Skeletal muscle satellite cell (primary cell): ENCODE data around the gene REG4.
"Not testable (repeated sequence)": the region's sequence is repeated elsewhere in the genome, so short reads cannot be mapped to it uniquely, and the experiment has no call there.

Experiments
- H3K27me3 ChIP-seq: 2 replicates; pipeline ENCODE4 v1.7.0; 2013; ENCODE audit warnings: low read length; ENCODE audit not compliant: control insufficient read depth, insufficient read depth
- H3K36me3 ChIP-seq: 2 replicates; pipeline ENCODE4 v1.7.0; 2013; ENCODE audit warnings: mild to moderate bottlenecking, control low read depth, low read length; ENCODE audit not compliant: insufficient read depth
- H3K4me1 ChIP-seq: 2 replicates; pipeline ENCODE4 v1.7.0; 2013; ENCODE audit warnings: low read length; ENCODE audit not compliant: control insufficient read depth, insufficient read depth
- H3K4me2 ChIP-seq: 2 replicates; pipeline ENCODE4 v1.7.0; 2013; ENCODE audit warnings: mild to moderate bottlenecking, low read length
- H3K4me3 ChIP-seq: 2 replicates; pipeline ENCODE4 v1.7.0; 2013; ENCODE audit warnings: low read length
- H3K9ac ChIP-seq: 2 replicates; pipeline ENCODE4 v1.7.0; 2013; ENCODE audit warnings: mild to moderate bottlenecking, low read depth, low read length, moderate library complexity
- H3K9me3 ChIP-seq: replicated peaks from 2 replicates; pipeline ENCODE4 v1.7.0; 2013; ENCODE audit warnings: mild to moderate bottlenecking, control low read depth, low read length

Gene REG4

GRCh38 chr1:119829006-119829405 is 17.7 kb upstream of the REG4 start:
- not testable (repeated sequence) for H3K36me3 ChIP-seq, H3K4me3 ChIP-seq, H3K4me1 ChIP-seq, H3K27me3 ChIP-seq, H3K9me3 ChIP-seq
- H3K9ac ChIP-seq = peak overlapping the region; percentile 34
- peak overlapping the region; percentile 35 for H3K4me2 ChIP-seq

- Histone ChIP-seq H3K9ac (no peak overlapping the region), H3K27me3 (no peaks in the 10 kb centered on the region), H3K4me2 (no peak overlapping the region), H3K9me3 (no peaks in the 10 kb centered on the region), H3K36me3 (no peaks in the 10 kb centered on the region), H3K4me3 (no peak overlapping the region), H3K4me1 (peaks cover 5% of the 10 kb centered on the region)
Measured at GRCh38 chr1:119828266-119828665, 17.0 kb upstream of the REG4 start.

- Histone ChIP-seq H3K27me3 (peaks cover 3% of the 10 kb centered on the region), H3K9me3 (no peaks in the 10 kb centered on the region), H3K4me1 (peaks cover 5% of the 10 kb centered on the region), H3K4me2 (no peak overlapping the region), H3K9ac (no peak overlapping the region), H3K4me3 (no peak overlapping the region), H3K36me3 (no peaks in the 10 kb centered on the region)
Measured at GRCh38 chr1:119827010-119827409, 15.8 kb upstream of the REG4 start.

- no peak overlapping the region for H3K4me2 ChIP-seq
- no peaks in the 10 kb centered on the region for H3K9me3 ChIP-seq
- no peak overlapping the region for H3K4me3 ChIP-seq
- H3K9ac ChIP-seq = no peak overlapping the region
- no peaks in the 10 kb centered on the region for H3K4me1 ChIP-seq
- no peaks in the 10 kb centered on the region for H3K36me3 ChIP-seq
- peaks cover 6% of the 10 kb centered on the region for H3K27me3 ChIP-seq
Measured at GRCh38 chr1:119822406-119822805, 11.1 kb upstream of the REG4 start.

- Histone ChIP-seq H3K9ac (no peak overlapping the region), H3K9me3 (no peaks in the 10 kb centered on the region), H3K4me2 (no peak overlapping the region), H3K27me3 (peaks cover 6% of the 10 kb centered on the region), H3K4me1 (peaks cover 22% of the 10 kb centered on the region), H3K36me3 (no peaks in the 10 kb centered on the region), H3K4me3 (no peak overlapping the region)
Measured at GRCh38 chr1:119818181-119818580, 6.9 kb upstream of the REG4 start.

- Histone ChIP-seq H3K4me2 (no peak overlapping the region), H3K36me3 (no peaks in the 10 kb centered on the region), H3K4me1 (peaks cover 22% of the 10 kb centered on the region), H3K27me3 (no peaks in the 10 kb centered on the region), H3K9me3 (no peaks in the 10 kb centered on the region), H3K4me3 (no peak overlapping the region), H3K9ac (no peak overlapping the region)
Measured at GRCh38 chr1:119816407-119816806, 5.1 kb upstream of the REG4 start.

GRCh38 chr1:119815928-119816327 is 4.7 kb upstream of the REG4 start:
- no peak overlapping the region for H3K9ac ChIP-seq
- H3K4me1 ChIP-seq = peaks cover 22% of the 10 kb centered on the region
- no peaks in the 10 kb centered on the region for H3K9me3 ChIP-seq
- no peaks in the 10 kb centered on the region for H3K27me3 ChIP-seq
- no peak overlapping the region for H3K4me3 ChIP-seq
- no peaks in the 10 kb centered on the region for H3K36me3 ChIP-seq
- H3K4me2 ChIP-seq = no peak overlapping the region

- no peak overlapping the region for H3K4me3 ChIP-seq
- H3K27me3 ChIP-seq = no peaks in the 10 kb centered on the region
- no peak overlapping the region for H3K9ac ChIP-seq
- no peaks in the 10 kb centered on the region for H3K9me3 ChIP-seq
- peaks cover 22% of the 10 kb centered on the region for H3K4me1 ChIP-seq
- H3K4me2 ChIP-seq = no peak overlapping the region
- H3K36me3 ChIP-seq = no peaks in the 10 kb centered on the region
Measured at GRCh38 chr1:119815361-119815760, 4.1 kb upstream of the REG4 start.

- Histone ChIP-seq H3K4me3 (no peak overlapping the region), H3K36me3 (no peaks in the 10 kb centered on the region), H3K4me2 (no peak overlapping the region), H3K27me3 (no peaks in the 10 kb centered on the region), H3K9me3 (no peaks in the 10 kb centered on the region), H3K9ac (no peak overlapping the region), H3K4me1 (peaks cover 22% of the 10 kb centered on the region)
Measured at GRCh38 chr1:119814288-119814687, 3.0 kb upstream of the REG4 start.

GRCh38 chr1:119811985-119812557 is 811 bp upstream of the REG4 start:
- no peaks in the 10 kb centered on the region for H3K9me3 ChIP-seq
- H3K4me2 ChIP-seq = no peak overlapping the region
- no peaks in the 10 kb centered on the region for H3K36me3 ChIP-seq
- no peak overlapping the region for H3K9ac ChIP-seq
- H3K4me3 ChIP-seq = no peak overlapping the region
- H3K4me1 ChIP-seq = peaks cover 24% of the 10 kb centered on the region
- H3K27me3 ChIP-seq = peaks cover 8% of the 10 kb centered on the region

- Histone ChIP-seq H3K4me3 (no peak overlapping the region), H3K4me2 (peak overlapping the region; percentile 23), H3K9me3 (no peaks in the 10 kb centered on the region), H3K36me3 (no peaks in the 10 kb centered on the region), H3K4me1 (peaks cover 3% of the 10 kb centered on the region), H3K27me3 (peaks cover 36% of the 10 kb centered on the region), H3K9ac (no peak overlapping the region)
Measured at GRCh38 chr1:119808972-119809550, 2.2 kb downstream of the REG4 start.

GRCh38 chr1:119808491-119808890 is 2.8 kb downstream of the REG4 start:
- Histone ChIP-seq H3K9ac (no peak overlapping the region), H3K27me3 (peaks cover 42% of the 10 kb centered on the region), H3K4me1 (peaks cover 3% of the 10 kb centered on the region), H3K4me2 (no peak overlapping the region), H3K4me3 (no peak overlapping the region), H3K36me3 (no peaks in the 10 kb centered on the region), H3K9me3 (no peaks in the 10 kb centered on the region)
